ENCODE results near the gene IFNGR2. TPM values are rescaled to one million over a fixed set of nuclear protein-coding genes. Genes with fewer than 3 reads are reported as not detected.

The IFNGR2 gene
- total RNA-seq: 55.1 and 61.0 TPM in 2 replicates

GRCh38 chr21:33403128-33403785 is at the start of gene IFNGR2:
Gene IFNGR2 (plus strand): TSS chr21:33403413. CDS start chr21:33403544, 131 bp downstream.

DNA sequence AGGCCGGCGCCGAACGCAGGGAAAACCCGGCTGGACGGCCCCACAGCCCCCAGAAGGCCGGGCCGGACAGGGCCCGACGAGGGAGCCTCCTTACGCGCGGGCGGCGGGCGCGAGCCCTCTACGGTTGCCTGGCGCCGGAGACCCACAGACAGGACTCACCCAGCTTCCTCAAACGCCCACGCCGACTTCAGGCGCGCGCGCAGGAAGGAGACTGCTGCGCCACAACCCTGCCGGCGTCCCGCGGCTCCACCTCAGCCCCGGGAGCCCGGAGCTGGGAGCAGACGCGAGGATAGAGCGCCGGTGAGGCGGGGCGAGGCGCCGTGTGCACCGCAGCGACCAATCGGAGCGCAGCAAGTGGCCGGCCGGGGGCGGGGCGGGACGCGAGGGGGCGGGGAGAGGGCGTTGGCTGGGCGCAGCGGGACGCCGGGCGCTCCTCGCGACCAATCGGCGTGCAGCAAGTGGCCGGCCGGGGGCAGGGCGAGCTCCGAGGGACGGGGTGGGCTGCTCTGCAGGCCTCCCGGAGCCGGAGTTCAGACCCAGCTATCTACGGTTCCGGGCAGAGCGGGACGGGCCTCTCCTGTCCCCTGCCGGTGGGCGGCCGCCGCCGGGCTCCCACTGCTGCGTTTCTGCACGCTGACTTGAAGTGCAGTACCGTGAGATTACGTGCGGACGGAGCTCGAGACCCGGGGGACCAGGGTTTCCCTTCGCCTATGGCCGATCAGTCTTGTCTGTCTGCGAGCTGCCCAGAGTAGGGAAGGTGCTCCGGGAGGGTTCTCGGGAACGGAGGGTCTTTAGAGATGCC is 76.7 kb downstream of the IFNGR2 start, which contains the start of gene TMEM50B:
TSS of gene TMEM50B (minus strand) at position 296 of the 802 bp plus-strand sequence. CDS start 11,089 bp downstream, outside the sequence.

Other genes with a start within 250 kb of the IFNGR2 start
- gene IFNAR2, start 173.5 kb upstream of the IFNGR2 start, total RNA-seq: 12.0 and 23.3 TPM in 2 replicates
- gene IL10RB, start 137.0 kb upstream of the IFNGR2 start, total RNA-seq: 43.2 and 53.8 TPM in 2 replicates
- gene IFNAR1, start 78.4 kb upstream of the IFNGR2 start, total RNA-seq: 16.8 and 98.5 TPM in 2 replicates
- 28.6 and 29.4 TPM in 2 replicates for gene TMEM50B, start 76.6 kb downstream of the IFNGR2 start, total RNA-seq
- 1.6 and 1.9 TPM in 2 replicates for gene DNAJC28, start 88.3 kb downstream of the IFNGR2 start, total RNA-seq
- gene GART, start 138.7 kb downstream of the IFNGR2 start, total RNA-seq: 38.7 and 67.8 TPM in 2 replicates
- gene SON, start 139.6 kb downstream of the IFNGR2 start, total RNA-seq: 136 and 180 TPM in 2 replicates
- 12.5 and 13.4 TPM in 2 replicates for gene DONSON, start 185.3 kb downstream of the IFNGR2 start, total RNA-seq
- 18.1 and 28.0 TPM in 2 replicates for gene CRYZL1, start 238.3 kb downstream of the IFNGR2 start, total RNA-seq
- gene ITSN1, start 239.1 kb downstream of the IFNGR2 start, total RNA-seq: 52.6 and 81.7 TPM in 2 replicates